GM21360 (cell line): ENCODE results near the gene CRK.
"Not testable (repeated sequence)": the region's sequence is repeated elsewhere in the genome, so short reads cannot be mapped to it uniquely, and the experiment has no call there.

Source experiments
- ATAC-seq: cut with Tn5 transposase; IDR thresholded peaks from one replicate; pipeline ENCODE4 v1.9.1; 2021; ENCODE audit warnings: mild to moderate bottlenecking, moderate library complexity; ENCODE audit not compliant: unreplicated experiment

The CRK gene

GRCh38 chr17:1390432-1391367 lies 65.3 kb downstream of the CRK start:
- no peak for ATAC-seq

GRCh38 chr17:1387490-1388227 lies 68.4 kb downstream of the CRK start:
- ATAC-seq = not testable (repeated sequence)

GRCh38 chr17:1386675-1387190 lies 69.3 kb downstream of the CRK start:
- not testable (repeated sequence) for ATAC-seq

- ATAC-seq = no peak
Measured at GRCh38 chr17:1386265-1386664, 69.8 kb downstream of the CRK start.

GRCh38 chr17:1385861-1386260 lies 70.2 kb downstream of the CRK start:
- ATAC-seq = no peak

GRCh38 chr17:1384905-1385435 lies 71.1 kb downstream of the CRK start:
- no peak for ATAC-seq

- peak; percentile 54 for ATAC-seq
Measured at GRCh38 chr17:1379930-1380313, 76.1 kb downstream of the CRK start.

GRCh38 chr17:1379208-1379929 lies 76.7 kb downstream of the CRK start:
- ATAC-seq = no peak

GRCh38 chr17:1378476-1378860 lies 77.6 kb downstream of the CRK start:
- ATAC-seq = not testable (repeated sequence)

GRCh38 chr17:1377334-1377733 lies 78.7 kb downstream of the CRK start:
- ATAC-seq = no peak

- no peak for ATAC-seq
Measured at GRCh38 chr17:1376061-1376460, 80.0 kb downstream of the CRK start.

- ATAC-seq = no peak
Measured at GRCh38 chr17:1375615-1376014, 80.4 kb downstream of the CRK start.

GRCh38 chr17:1374431-1375177 lies 81.4 kb downstream of the CRK start:
- no peak for ATAC-seq

- no peak for ATAC-seq
Measured at GRCh38 chr17:1373707-1374237, 82.3 kb downstream of the CRK start.

GRCh38 chr17:1372618-1373017 lies 83.4 kb downstream of the CRK start:
- ATAC-seq = no peak

GRCh38 chr17:1371893-1372590 lies 84.0 kb downstream of the CRK start:
- ATAC-seq = no peak
